ENCODE measurements around the gene EEF1B2.
"Not testable (repeated sequence)": the region's sequence is repeated elsewhere in the genome, so short reads cannot be mapped to it uniquely, and the experiment has no call there.

Gene EEF1B2

DNA sequence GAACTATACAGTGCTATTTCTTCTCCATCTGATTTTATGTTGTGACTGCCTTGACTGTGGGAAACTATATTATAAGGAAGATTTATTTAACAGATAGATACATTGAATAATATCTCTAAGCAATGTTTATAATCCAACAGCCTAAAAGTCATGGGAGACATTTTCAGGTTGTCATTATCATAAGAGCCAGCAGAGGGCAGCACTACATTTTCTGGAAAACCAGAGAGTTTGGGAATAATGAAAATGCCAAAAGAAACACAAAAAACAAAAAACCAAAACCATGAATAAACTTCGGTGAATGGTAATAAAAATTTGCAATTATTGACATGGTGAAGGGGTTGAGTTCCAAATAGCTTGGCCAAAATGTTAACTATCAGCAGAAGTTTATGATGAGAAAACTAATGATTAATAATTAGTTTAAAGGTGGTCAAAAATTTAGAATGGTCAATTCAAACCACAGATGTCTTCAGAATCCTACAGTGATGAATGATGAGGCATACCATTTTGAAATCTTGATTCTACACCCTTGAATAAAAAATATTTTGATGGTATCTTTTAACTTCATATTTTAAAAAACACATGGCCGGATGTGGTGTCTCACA, 4.7 kb downstream of the EEF1B2 start:
- DNase-seq, result no peak

DNA sequence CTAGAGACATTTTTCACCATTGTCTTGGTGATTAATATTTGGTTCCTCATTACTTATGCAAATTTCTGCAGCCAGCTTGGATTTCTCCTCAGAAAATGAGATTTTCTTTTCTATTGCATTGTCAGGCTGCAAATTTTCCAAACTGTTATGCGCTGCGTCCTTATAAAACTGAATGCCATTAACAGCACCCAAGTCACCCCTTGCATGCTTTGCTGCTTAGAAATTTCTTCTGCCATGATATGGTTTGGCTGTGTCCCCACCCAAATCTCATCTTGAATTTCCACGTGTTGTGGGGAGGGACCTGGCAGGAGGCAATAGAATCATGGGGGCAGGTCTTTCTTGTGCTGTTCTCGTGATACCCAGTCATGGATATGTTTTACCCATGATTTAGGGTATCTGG, 8.5 kb downstream of the EEF1B2 start:
- DNase-seq, result not testable (repeated sequence)

GRCh38 chr2:206171624-206172397, 12.1 kb downstream of the EEF1B2 start:
- not testable (repeated sequence) for DNase-seq

GRCh38 chr2:206173147-206173546, 13.5 kb downstream of the EEF1B2 start:
- DNase-seq, result no peak

- DNase-seq, result no peak
These were observed 16.4 kb downstream of the EEF1B2 start for GRCh38 chr2:206176121-206176520.

GRCh38 chr2:206176901-206177300, 17.2 kb downstream of the EEF1B2 start:
- DNase-seq, result no peak

DNA sequence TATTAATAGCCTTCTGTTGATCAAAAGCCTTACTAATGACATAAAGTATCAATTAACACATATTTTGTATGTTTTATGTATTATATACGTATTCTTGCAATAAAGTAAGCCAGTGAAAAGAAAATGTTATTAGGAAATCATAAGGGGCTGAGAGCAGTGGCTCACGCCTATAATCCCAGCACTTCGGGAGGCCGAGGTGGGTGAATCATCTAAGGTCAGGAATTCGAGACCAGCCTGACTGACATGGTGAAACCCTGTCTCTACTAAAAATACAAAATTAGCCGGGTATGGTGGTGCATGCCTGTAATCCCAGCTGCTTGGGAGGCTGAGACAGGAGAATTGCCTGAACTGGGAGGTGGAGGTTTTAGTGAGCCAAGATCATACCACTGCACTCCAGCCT, 21.8 kb downstream of the EEF1B2 start:
- DNase-seq, result not testable (repeated sequence)

DNA sequence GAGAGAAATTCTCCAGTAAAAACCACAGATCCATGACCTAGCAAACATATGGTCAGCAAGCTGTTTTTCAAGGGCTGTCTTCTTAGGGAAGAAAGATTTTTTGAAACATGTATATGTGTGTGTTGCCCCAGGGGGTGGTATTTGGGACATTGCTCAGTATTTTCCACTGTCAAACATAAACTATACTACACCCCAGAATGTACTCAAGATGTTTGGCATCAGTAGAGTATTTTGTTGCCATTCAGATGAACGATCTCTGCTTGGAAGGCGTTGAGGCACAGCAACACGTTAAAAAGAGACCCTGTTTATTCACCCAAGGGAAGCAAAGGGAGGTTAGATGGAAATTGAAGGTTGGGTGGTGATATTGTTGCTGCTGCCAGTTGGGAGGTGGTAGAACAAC, 30.0 kb downstream of the EEF1B2 start:
- no peak for DNase-seq

GRCh38 chr2:206190111-206190510, 30.4 kb downstream of the EEF1B2 start:
- DNase-seq, result no peak

DNA sequence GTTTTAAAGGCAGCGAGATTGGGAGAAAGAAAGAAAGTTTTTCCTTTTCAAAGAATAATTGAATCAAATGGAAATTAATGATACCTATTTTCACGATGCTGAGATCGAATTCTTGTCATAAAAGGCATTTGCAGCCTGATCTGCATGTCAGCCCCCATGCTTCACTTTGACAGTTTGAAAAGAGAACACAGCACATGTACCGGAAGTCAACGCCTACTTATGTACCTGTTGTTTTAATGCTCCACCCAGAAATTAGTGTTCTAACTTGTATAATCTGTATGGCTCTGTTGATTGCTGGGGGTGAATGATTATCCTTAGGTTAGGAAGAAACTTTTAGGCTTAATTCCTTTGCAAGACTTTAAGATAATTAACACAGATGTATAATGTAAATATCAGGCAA, 31.0 kb downstream of the EEF1B2 start:
- DNase-seq, result no peak

- DNase-seq, result no peak
These were observed 32.5 kb downstream of the EEF1B2 start for GRCh38 chr2:206192157-206192556.

DNA sequence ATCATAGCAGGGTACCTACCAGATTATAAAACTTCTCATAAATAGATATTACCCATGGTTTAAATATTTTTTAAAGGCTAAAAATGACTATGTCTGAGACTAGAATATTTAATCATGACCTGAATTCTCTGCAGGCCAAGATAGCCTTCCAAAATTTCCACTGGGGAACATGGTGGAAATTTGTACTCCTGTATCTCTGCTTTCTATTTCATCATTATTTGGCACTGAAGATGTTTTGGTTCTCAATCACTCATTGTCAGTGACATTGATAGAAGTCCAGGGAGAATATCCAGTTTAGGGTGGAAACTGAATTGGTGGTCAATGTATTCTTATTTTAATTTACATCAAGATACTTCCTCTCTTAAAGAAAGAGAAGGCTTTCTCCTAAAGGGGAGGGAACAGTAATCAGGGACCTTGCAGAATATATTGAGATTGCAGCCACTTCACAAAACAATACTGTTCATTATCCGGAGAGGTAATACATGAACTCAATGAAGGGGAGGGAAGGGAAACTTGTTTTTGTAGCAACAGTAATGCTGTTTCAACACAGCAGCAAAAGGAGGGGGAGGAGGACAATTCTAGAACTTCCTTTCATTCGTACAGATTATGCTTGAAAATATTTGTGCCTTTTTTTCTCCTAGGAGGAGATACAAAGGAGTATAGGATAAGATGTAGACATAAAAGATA, 34.1 kb downstream of the EEF1B2 start:
- no peak for DNase-seq

DNA sequence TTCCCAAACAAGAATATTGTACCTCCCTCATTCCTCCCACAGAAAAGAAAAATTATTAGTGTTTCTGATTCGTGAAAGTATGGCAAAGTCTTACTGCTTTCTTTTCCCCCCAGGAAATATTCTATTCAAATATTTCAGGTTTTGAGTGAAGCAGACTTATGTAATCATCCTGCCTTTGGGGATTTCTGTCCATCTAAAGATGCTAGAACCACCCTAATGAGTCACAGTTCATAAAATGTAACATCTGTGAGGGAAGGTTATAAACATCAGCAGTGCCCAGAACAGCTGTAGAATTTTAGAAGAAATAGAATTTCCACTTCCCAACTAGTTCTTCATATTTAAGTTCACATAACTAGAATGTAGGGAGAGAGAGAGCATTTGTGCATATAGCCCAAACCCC, 39.0 kb downstream of the EEF1B2 start:
- no peak for DNase-seq

- DNase-seq, result no peak
These were observed 41.6 kb downstream of the EEF1B2 start for GRCh38 chr2:206201075-206201848.

GRCh38 chr2:206202446-206202845, 42.8 kb downstream of the EEF1B2 start:
- no peak for DNase-seq

DNA sequence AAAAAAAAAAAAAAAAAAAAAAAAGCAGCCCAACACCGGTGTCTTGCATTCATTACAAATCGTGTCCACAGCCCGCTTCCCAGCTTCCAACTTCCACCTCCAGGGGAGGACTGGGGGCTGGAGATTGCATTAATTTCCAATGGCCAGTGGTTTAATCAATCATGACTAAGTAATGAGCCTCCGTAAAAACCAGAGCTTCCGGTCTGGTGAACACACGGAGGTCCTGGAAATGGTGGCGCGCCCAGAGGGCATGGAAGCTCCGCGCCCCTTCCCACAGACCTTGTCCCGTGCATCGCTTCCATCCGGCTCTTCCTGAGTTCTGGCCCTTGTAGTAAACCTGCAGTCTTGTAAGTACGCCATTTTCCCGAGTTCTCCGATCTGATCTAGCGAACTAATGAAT, 43.6 kb downstream of the EEF1B2 start:
- no peak for DNase-seq

- DNase-seq, result no peak
These were observed 45.0 kb downstream of the EEF1B2 start for GRCh38 chr2:206204710-206205109.

DNA sequence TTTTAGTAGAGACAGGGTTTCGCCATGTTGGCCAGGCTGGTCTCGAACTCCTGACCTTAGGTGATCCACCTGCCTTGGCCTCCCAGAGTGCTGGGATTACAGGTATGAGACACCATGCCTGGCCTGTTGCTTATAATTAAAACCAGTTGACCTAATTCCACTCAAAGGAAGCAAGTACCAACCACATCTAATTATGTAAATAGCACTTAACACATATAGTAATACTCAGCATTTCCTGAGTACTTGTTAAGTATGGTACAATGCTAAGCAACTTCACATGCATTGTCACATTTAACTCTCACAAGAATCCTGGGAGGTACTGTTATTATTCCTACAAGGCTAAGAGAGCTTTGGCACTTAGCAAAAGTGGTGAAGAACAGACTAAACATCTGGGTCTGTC, 47.6 kb downstream of the EEF1B2 start:
- DNase-seq, result not testable (repeated sequence)

GRCh38 chr2:206208900-206209299, 49.2 kb downstream of the EEF1B2 start:
- DNase-seq, result no peak

DNA sequence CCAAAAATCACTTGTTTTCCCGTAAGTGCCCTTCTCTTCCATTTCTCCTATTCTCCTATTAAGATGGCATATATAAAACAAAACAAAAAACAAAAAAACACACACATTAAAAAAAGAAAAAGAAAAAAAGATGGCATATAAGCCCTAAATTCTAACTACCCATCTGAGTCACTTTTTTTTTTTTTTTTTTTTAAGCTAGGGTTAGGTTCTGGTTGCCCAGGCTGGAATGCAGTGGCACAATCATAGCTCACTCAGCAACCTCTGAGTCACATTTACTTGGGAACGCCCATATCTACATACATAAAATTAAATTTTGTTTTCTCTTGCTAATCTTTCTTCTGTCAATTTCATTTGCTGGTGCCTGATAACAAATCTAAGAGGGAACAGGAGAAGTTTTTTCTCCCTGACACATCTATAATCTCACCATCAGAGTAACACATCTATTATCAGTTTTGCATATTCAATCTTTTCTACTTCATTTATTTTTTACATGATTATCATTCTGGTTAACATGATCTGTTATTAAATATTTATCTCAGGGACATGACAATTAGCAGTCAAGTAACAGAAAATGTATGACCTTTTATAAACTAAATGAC, 52.1 kb downstream of the EEF1B2 start:
- DNase-seq, result no peak
